ENCODE results near the gene RAB38. TPM values are rescaled to one million over a fixed set of nuclear protein-coding genes. Genes with fewer than 3 reads are reported as not detected.

The RAB38 gene
- total RNA-seq, 1 donor: 3.5 TPM

GRCh38 chr11:88115828-88116755 is 59.2 kb downstream of the RAB38 start:
- H3K4me3 ChIP-seq (ENCODE audit: low read depth, low read length): no peak overlapping the region
- no peak for DNase-seq (ENCODE audit: low read depth)
- TF ChIP-seq CTCF (IDR thresholded peaks at IDR 0.05; ENCODE audit: insufficient read depth, low read depth, low read length): no peak

GRCh38 chr11:88114486-88115045 is 60.7 kb downstream of the RAB38 start:
- no peak overlapping the region for H3K4me3 ChIP-seq (ENCODE audit: low read depth, low read length)
- no peak for DNase-seq (ENCODE audit: low read depth)
- no peak for TF ChIP-seq CTCF (IDR thresholded peaks at IDR 0.05; ENCODE audit: insufficient read depth, low read depth, low read length)

GRCh38 chr11:88106666-88107065 is 68.6 kb downstream of the RAB38 start:
- DNase-seq (ENCODE audit: low read depth): no peak
- no peak overlapping the region for H3K4me3 ChIP-seq (ENCODE audit: low read depth, low read length)
- TF ChIP-seq CTCF (IDR thresholded peaks at IDR 0.05; ENCODE audit: insufficient read depth, low read depth, low read length): no peak

GRCh38 chr11:88105951-88106350 is 69.3 kb downstream of the RAB38 start:
- DNase-seq (ENCODE audit: low read depth): no peak
- no peak for TF ChIP-seq CTCF (IDR thresholded peaks at IDR 0.05; ENCODE audit: insufficient read depth, low read depth, low read length)

GRCh38 chr11:88105526-88105925 is 69.7 kb downstream of the RAB38 start:
- TF ChIP-seq CTCF (IDR thresholded peaks at IDR 0.05; ENCODE audit: insufficient read depth, low read depth, low read length): no peak
- DNase-seq (ENCODE audit: low read depth): no peak
- H3K4me3 ChIP-seq (ENCODE audit: low read depth, low read length): no peak overlapping the region

More at GRCh38 chr11:88105951-88106350, 69.3 kb downstream of the RAB38 start:
- no peak overlapping the region for H3K4me3 ChIP-seq (ENCODE audit: low read depth, low read length)

GRCh38 chr11:88104408-88104807 is 70.8 kb downstream of the RAB38 start:
- no peak for DNase-seq (ENCODE audit: low read depth)
- no peak overlapping the region for H3K4me3 ChIP-seq (ENCODE audit: low read depth, low read length)
- TF ChIP-seq CTCF (IDR thresholded peaks at IDR 0.05; ENCODE audit: insufficient read depth, low read depth, low read length): no peak
